PC-9 (cell line): ENCODE data around the gene KRTAP4-7. TPM values are rescaled to one million over a fixed set of nuclear protein-coding genes. Genes with fewer than 3 reads are reported as not detected.
A peak's percentile ranks its signal among the peaks of the same experiment; 100 is the strongest.
"Not testable (repeated sequence)": the region's sequence is repeated elsewhere in the genome, so short reads cannot be mapped to it uniquely, and the experiment has no call there.

ENCODE experiments used
- BruUV-seq: library from RNA; stranded (reverse); fragments of 400-500 nt; replicated peaks from 2 replicates; lab custom pipeline; 2021; lab: Mats Ljungman, UMichigan
- CTCF ChIA-PET: fragments of 300-600 bp; sonication (Branson Sonifier 250); formaldehyde crosslinking; loops from one replicate; lab custom pipeline; 2022; ENCODE audit warnings: antibody characterized with exemption; lab: Charles Lee
- POLR2A ChIA-PET: fragments of 300-600 bp; sonication (Branson Sonifier 250); formaldehyde crosslinking; loops from one replicate; lab custom pipeline; 2022; ENCODE audit warnings: antibody characterized with exemption; ENCODE audit not compliant: unreplicated experiment; lab: Charles Lee
- DNase-seq, 2 experiments: peaks; one replicate each; pipeline versions ENCODE4 v3.0.0 to v3.0.0-alpha.2; 2015 to 2022; ENCODE audit warnings: mixed read lengths in 1 of 2
- H2AFZ ChIP-seq: fragments of 200-600 bp; sonication (generic); 2 replicates; pipeline ENCODE4 v1.8.1; 2017; ENCODE audit warnings: antibody characterized with exemption
- H3F3A ChIP-seq: fragments of 200-600 bp; sonication (generic); 2 replicates; pipeline ENCODE4 v1.8.1; 2017; ENCODE audit warnings: antibody characterized with exemption, mild to moderate bottlenecking, low read depth; ENCODE audit not compliant: insufficient read depth
- H3K27ac ChIP-seq: fragments of 200-600 bp; sonication (generic); 2 replicates; pipeline ENCODE4 v1.6.1; 2016; ENCODE audit warnings: mixed run types
- H3K27me3 ChIP-seq: fragments of 200-600 bp; sonication (generic); 2 replicates; pipeline ENCODE4 v1.6.1; 2016; ENCODE audit warnings: low read depth, mixed run types; ENCODE audit not compliant: insufficient read depth
- H3K36me3 ChIP-seq: fragments of 200-600 bp; sonication (generic); 2 replicates; pipeline ENCODE4 v1.6.1; 2016; ENCODE audit warnings: low read depth, mixed run types
- H3K4me1 ChIP-seq: fragments of 200-600 bp; sonication (generic); replicated peaks from 2 replicates; pipeline ENCODE4 v1.6.1; 2016; ENCODE audit warnings: mixed run types; ENCODE audit not compliant: insufficient read depth
- H3K4me2 ChIP-seq: fragments of 200-600 bp; sonication (generic); 2 replicates; pipeline ENCODE4 v1.6.1; 2017; ENCODE audit warnings: mixed run types
- H3K4me3 ChIP-seq: fragments of 200-600 bp; sonication (generic); 2 replicates; pipeline ENCODE4 v1.6.1; 2016; ENCODE audit warnings: mixed run types
- H3K79me2 ChIP-seq: fragments of 200-600 bp; sonication (generic); 2 replicates; pipeline ENCODE4 v1.6.1; 2017; ENCODE audit warnings: low read depth, mixed run types
- H3K9me2 ChIP-seq: fragments of 200-600 bp; sonication (generic); 2 replicates; pipeline ENCODE4 v1.8.1; 2017; ENCODE audit warnings: mild to moderate bottlenecking; ENCODE audit not compliant: insufficient read depth
- H3K9me3 ChIP-seq: fragments of 200-600 bp; sonication (generic); 2 replicates; pipeline ENCODE4 v1.8.1; 2016; ENCODE audit warnings: low read depth; ENCODE audit not compliant: insufficient read depth
- H4K20me1 ChIP-seq: fragments of 200-600 bp; sonication (generic); 2 replicates; pipeline ENCODE4 v1.8.1; 2017; ENCODE audit not compliant: insufficient read depth
- EZH2 ChIP-seq: fragments of 200-600 bp; sonication (generic); IDR thresholded peaks from 2 replicates; pipeline ENCODE4 v1.8.0; 2017; ENCODE audit warnings: antibody characterized with exemption, low read depth
- intact Hi-C: fragments of 100-400 bp; cut with micrococcal nuclease; formaldehyde crosslinking; loops from one replicate; pipeline ENCODE4 v1.10.0; 2022; ENCODE audit not compliant: unreplicated experiment
- total RNA-seq: library from RNA; stranded (reverse); gene quantifications from 2 replicates; pipeline ENCODE4 v1.2.3, GENCODE V29; 2021
- TF ChIP-seq, protein P1 (sequence below): fragments of 200-600 bp; sonication (generic); conservative IDR thresholded peaks from 2 replicates; pipeline ENCODE4 v1.6.1; 2017; ENCODE audit warnings: mixed run types, antibody characterized with exemption, mild to moderate bottlenecking, moderate library complexity

The KRTAP4-7 gene
- total RNA-seq, 1 experiment from 2014 or later = not detected

DNA sequence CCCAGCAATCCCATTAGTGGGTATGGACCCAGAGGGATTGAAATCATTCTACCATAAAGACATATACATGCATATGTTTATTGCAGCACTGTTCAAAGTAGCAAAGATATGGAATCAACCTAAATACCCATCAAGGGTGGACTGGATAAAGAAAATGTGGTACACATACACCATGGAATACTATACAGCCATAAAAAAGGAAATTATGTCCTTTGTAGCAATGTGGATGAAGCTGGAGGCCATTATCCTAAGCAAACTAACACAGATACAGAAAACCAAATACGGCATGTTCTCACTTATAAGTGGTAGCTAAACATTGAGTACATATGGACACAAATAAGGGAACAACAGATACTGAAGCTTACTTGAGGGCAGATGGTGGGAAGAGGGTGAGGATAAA, 26.4 kb upstream of the KRTAP4-7 start:
- Histone ChIP-seq H3K36me3 (0 out of 2 replicates have a peak, but pooled peaks cover 5% of the 10 kb centered on the region), H3K4me1 (peaks cover 42% of the 10 kb centered on the region), H2AFZ (no peak overlapping the region), H3K9me2 (no peaks in the 10 kb centered on the region), H3F3A (peaks cover 26% of the 10 kb centered on the region), H3K4me2 (no peak overlapping the region), H3K4me3 (no peak overlapping the region), H3K27ac (no peak overlapping the region), H3K27me3 (no peaks in the 10 kb centered on the region), H3K79me2 (no peaks in the 10 kb centered on the region), H3K9me3 (peaks cover 9% of the 10 kb centered on the region; the same call in 1 of the 2 replicates), H4K20me1 (no peaks in the 10 kb centered on the region)
- TF ChIP-seq EZH2 = no peak
- TF ChIP-seq, protein P1, sequence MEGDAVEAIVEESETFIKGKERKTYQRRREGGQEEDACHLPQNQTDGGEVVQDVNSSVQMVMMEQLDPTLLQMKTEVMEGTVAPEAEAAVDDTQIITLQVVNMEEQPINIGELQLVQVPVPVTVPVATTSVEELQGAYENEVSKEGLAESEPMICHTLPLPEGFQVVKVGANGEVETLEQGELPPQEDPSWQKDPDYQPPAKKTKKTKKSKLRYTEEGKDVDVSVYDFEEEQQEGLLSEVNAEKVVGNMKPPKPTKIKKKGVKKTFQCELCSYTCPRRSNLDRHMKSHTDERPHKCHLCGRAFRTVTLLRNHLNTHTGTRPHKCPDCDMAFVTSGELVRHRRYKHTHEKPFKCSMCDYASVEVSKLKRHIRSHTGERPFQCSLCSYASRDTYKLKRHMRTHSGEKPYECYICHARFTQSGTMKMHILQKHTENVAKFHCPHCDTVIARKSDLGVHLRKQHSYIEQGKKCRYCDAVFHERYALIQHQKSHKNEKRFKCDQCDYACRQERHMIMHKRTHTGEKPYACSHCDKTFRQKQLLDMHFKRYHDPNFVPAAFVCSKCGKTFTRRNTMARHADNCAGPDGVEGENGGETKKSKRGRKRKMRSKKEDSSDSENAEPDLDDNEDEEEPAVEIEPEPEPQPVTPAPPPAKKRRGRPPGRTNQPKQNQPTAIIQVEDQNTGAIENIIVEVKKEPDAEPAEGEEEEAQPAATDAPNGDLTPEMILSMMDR = no peak
- intact Hi-C loops = no loop called here
- DNase-seq = no peak
- ChIA-PET POLR2A (no interaction called here), CTCF (interaction anchor here (0.6 kb wide), 1 partner anchor 97 kb away, joined by 4 read pairs; no protein-coding TSS in a partner anchor)
- no TSS peak for BruUV-seq

- Histone ChIP-seq H3K4me3 (no peak overlapping the region), H3K4me1 (peaks cover 43% of the 10 kb centered on the region), H3K27me3 (no peaks in the 10 kb centered on the region), H3F3A (peaks cover 26% of the 10 kb centered on the region), H3K79me2 (no peaks in the 10 kb centered on the region), H3K9me3 (no peaks in the 10 kb centered on the region; the same call in 1 of the 2 replicates), H3K4me2 (peak overlapping the region; percentile 43), H2AFZ (no peak overlapping the region), H4K20me1 (no peaks in the 10 kb centered on the region), H3K36me3 (0 out of 2 replicates have a peak, but pooled peaks cover 5% of the 10 kb centered on the region), H3K27ac (peak overlapping the region; percentile 88), H3K9me2 (no peaks in the 10 kb centered on the region)
- ChIA-PET POLR2A (interaction anchor here (0.6 kb wide), 4 partner anchors 156 to 594 kb away, joined by 3 to 7 read pairs (median 6); partner anchors contain the start of gene KRT19), CTCF (no interaction called here)
- intact Hi-C loops = no loop called here
- DNase-seq = peak in 1 of 2 experiments; percentile 72
- no TSS peak for BruUV-seq
- TF ChIP-seq EZH2 = no peak
- TF ChIP-seq, protein P1 = no peak
Observed at GRCh38 chr17:41058741-41059140, 25.2 kb upstream of the KRTAP4-7 start.

DNA sequence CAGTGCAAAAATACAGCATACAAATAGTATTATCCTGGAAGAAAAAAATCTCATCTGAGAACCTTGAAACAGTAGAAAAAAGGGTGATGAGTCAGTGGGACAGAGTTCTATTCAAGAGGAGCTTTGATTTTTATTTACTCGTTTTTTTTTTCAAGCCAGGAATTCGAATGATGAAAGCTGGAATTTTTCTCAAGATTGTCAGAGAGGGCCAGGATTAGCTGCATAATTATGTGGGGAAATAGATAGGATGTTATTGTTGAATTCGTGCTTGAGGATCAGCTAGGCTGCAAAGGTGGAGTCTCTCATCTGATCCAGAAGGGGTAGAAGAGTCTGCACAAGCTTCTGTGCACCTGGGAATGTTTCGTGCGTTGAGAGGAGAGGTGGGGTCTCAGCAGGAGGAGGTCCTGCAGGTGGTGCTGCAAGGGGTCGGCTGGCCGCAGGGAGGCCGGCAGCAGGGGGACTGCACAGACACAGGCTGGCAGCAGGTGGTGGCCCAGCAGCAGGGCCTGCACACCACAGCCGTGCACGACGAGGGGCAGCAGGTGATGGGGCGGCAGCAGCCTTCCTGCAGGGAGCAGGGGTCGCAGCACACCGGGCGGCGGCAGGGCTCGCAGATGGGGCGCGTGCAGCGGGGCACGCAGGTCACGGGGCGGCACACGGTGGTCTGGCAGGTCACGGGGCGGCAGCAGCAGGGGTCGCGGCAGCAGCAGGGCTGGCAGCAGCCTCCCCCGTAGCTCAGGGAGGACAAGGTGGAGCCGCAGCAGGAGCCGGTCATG, 24.5 kb upstream of the KRTAP4-7 start:
- H3K79me2 ChIP-seq, H3K36me3 ChIP-seq, H2AFZ ChIP-seq, H3K27me3 ChIP-seq, H3K4me3 ChIP-seq, CTCF ChIA-PET, H3K9me2 ChIP-seq, H4K20me1 ChIP-seq, H3K9me3 ChIP-seq: not testable (repeated sequence)
- TSS peak; percentile 95 for BruUV-seq
- Histone ChIP-seq H3K4me1 (peaks cover 43% of the 10 kb centered on the region), H3K4me2 (peak overlapping the region; percentile 43), H3K27ac (peak overlapping the region; percentile 88), H3F3A (peaks cover 26% of the 10 kb centered on the region)
- intact Hi-C loops = loop anchor here (1.0 to 10.0 kb wide), 4 partner anchors 73 to 485 kb away; no protein-coding TSS in a partner anchor
- DNase-seq = peak; percentile 21 to 93
- POLR2A ChIA-PET = interaction anchor here (0.6 to 0.9 kb wide), 6 partner anchors 20 to 573 kb away, joined by 3 to 10 read pairs (median 7); partner anchors contain the start of gene KRT19
